ENCODE results near the gene CYP39A1. TPM values are rescaled to one million over a fixed set of nuclear protein-coding genes. Genes with fewer than 3 reads are reported as not detected.

Gene CYP39A1
- total RNA-seq, 1 experiment from 2014 or later = 9.1 TPM

DNA sequence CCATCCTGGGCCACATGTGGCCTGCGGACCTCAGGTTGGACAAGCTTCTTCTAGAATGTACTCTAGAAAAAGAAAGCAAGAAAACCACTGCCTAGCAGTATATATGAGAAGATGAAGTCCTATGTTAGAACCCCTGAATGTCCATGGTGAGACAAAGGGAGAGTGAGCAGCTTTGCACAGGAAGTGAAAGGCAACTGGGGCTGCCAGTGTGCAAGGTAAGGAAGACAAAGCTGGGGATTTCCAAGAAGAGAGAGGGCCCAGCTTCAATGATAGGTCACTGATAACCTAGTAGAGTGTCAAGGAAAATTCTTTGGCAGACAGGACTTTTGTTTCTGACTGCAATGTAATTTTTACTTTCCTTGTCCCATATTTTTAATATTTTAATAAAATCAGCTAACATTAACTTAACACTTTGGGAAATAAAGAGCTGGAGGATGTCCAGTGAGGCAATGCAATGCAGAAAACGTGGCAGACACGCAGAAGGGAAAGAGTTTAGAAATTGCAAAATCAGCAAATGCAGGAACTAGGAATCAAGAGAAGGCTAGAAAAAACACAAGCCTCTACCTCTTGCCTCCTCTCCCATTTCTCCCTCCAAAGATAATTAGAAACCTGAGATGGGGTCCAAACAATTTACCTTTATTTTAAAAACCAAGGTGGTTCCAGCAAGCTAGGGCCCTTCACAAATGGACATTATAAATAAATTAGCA lies 47.4 kb downstream of the CYP39A1 start:
- DNase-seq (ENCODE audit: extremely low read depth, low read depth) = no peak

DNA sequence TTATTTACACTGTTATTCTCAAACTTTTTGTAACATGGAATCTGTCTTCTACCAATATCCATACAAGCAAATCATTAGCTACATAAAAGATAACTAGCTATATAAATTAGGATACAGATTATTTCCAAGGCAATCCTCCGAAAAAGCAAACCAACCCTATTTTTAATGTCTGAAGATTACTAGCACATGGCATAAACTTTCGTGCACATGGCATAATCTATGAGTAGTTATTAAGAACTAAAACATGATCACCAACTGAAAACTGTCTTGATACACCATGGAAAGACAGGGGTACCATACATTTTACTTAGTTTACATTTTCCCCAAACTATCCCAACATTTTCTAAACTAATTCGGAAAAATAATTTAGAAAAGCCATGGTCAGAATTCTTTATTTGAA lies 54.4 kb downstream of the CYP39A1 start:
- no peak for DNase-seq (ENCODE audit: extremely low read depth, low read depth)

DNA sequence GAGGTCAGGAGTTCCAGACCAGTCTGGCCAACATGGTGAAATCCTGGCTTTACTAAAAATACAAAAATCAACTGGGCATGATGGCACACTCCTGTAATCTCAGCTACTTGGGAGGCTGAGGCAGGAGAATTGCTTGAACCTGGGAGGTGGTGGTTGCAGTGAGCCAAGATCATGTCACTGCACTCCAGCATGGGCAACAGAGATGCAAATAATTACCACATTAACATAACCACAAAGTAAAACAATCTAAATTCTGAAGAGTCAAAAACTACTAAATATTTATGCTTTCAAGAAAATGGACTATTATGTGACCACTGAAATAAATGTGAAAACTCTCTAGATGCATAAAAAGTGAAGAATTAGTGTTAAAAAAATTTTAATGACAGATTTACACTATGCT lies 59.9 kb downstream of the CYP39A1 start:
- no peak for DNase-seq (ENCODE audit: extremely low read depth, low read depth)

DNA sequence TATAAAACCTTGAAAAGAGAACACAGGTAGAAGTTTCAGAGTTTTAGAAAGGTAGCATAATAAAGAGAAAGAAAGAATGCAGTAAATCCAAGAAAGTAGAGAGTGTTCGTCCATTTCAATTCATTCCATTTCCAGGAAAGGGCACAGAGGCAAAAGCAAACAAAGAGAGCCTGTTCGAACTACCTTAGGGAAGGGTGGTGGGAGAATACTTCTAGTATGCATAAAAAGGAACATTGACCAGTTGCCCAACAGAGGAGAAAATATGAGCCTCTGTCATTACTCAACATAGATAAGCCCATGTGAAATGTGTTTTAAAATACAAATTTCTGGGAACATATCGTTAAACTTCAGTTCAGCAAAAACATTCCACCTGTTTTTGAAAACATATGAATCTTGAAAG lies 60.6 kb downstream of the CYP39A1 start:
- no peak for DNase-seq (ENCODE audit: extremely low read depth, low read depth)

DNA sequence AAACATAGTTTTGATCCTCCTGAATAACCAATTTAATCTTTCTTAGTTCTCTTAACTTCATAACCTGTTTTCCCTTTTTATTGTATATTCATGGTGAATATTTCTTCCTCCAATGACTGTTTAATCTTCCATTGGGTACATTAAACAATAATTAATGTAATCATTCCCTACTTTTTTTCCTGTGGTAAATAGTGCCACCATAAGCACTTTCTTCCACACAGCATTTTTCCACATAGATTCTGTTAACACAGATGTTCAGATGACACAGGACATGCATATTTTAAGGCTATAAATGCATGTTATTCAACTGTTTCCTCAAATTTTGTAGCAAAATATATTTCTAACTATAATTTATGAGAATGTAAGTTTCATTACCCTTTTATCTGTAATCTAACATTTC lies 61.9 kb downstream of the CYP39A1 start:
- no peak for DNase-seq (ENCODE audit: extremely low read depth, low read depth)

DNA sequence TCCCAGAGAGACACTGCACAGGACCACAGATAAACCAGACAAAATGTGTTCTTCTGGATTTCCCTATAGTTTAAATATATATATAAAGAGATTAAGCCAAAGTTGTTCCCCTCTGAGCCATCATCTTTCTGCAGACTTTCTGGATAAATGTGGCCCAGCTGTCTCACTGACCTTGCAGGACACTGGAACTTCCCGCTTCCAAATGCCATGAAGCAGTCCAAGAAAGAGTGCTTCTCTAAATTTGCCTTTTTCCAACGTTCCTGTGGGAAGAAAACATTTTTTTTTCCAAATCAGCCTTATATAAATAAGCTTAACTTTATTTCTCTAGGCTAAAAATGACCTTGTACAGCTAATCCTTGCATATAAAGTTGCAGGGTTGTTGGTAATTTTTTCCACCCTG lies 65.7 kb downstream of the CYP39A1 start:
- no peak for DNase-seq (ENCODE audit: extremely low read depth, low read depth)

DNA sequence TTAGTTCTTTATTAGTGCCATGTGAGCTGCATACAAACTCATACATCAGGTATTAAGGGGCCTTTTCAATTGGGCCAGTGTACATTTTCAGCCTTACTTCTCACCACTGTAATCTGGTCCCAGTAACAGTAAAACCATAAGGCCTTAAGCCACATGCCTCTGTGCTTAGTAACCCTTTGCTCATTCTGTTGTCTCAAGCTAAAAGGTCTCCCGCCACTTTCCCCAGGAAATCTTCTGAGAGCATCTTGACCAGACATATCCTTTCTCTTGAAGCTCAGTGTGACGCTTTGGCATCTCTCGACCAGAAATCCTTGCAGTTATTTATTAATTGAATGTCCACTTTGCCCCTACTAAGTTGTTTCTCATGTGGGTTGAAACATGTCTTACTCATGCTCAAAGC lies 68.0 kb downstream of the CYP39A1 start:
- no peak for DNase-seq (ENCODE audit: extremely low read depth, low read depth)

DNA sequence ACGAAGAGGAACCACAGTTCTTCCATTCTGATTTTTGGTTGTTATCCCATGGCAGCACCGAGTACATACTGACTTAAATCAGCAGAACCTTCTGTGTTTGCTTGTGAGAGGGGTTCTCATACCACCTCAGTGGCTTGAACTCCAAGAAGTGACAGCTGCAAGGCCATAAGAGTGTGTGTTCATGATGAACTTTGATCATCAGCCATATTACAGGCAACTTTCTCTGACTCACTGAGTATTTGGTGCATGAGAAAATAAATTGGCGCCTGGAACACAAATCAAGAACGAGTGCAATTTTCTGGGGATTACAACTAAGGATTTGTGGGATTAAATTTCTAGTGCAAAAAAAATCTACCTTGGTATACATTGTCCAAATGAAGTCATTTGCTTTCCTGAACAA lies 68.9 kb downstream of the CYP39A1 start:
- no peak for DNase-seq (ENCODE audit: extremely low read depth, low read depth)

DNA sequence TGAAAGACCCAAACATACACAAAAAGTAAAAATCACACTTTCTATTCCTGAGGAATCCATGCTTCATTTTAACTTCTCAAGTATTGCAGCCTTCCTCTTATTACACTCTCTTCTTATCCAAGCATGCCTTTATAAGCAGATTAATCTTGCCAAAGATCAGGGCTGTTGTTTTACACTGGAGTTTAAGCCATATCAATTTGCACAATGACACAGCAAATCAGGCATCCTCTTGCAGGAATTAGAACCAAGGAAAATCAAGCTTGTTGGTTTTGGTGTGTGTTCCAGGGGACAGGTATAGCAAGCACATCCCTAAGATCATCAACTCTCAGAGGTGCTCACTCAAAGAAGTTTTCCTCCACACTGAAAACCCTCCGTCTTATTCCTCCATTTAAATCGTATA lies 69.5 kb downstream of the CYP39A1 start:
- DNase-seq (ENCODE audit: extremely low read depth, low read depth) = no peak

DNA sequence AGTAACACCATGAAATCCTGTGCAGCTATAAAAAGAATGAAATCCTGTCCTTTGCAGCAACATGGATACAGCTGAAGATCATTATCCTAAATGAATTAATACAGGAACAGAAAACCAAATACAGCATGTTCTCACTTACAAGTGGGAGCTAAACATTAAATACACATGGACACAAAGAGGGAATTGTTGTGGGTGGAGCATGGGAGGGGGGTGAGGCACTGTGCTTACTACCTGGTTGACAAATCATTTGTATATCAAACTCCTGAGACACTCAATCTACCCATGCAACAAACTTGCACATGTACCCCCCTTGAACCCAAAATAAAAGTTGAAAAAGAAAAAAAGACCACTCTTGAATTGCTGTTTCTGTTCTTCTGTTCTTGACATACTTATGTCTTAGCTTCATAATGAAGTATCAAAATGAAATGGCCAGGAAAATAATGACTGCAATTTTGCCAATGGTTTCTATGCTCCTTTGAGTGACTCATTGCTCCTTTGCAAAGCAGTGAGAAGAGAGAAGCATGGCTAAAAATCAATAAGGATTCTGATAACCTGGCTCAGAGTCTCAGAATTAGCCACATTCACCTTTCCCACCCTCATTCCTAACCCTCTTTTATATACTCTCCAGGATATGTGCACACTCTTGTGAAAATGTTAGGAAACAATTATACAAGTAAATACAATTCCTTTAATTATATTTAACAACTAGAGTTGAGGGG lies 71.0 kb downstream of the CYP39A1 start:
- no peak for DNase-seq (ENCODE audit: extremely low read depth, low read depth)

DNA sequence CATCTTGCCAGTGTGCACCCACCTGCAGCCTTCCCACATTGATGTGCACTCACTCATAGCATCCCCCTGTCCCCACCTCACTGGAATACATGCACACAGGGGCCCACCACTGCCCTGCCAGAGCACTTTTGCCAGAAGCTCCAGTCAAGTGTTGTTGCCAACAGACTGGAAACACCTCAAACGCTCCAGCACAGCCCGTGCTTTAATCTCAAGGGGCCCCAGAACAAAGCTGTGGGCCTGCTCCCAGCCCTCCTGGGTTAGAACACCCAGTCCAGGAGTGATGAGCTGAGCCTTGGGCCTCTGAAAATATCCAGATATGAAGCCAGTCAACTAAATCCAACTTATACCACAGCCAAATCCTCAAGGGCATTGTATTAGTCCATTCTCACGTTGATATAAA lies 77.1 kb downstream of the CYP39A1 start:
- DNase-seq (ENCODE audit: extremely low read depth, low read depth) = no peak

DNA sequence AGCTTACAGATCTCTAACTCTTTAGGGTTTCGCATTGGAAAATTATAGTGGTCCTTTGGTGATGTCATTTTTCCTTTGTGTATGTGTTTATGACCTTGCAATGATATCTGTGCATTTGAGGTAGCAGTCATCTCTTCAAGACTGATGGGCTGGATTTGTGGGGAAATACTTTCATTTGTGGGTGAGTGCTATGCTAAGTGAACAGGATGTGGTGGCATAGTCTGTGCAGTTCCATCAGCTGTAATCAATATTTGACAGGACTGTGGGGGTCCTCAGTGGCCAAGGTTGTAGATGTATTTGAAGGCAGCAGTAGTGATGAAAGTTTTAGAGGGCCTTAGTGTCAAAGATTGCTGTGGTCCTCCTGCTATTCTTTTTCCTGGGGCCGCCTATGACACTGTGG lies 79.5 kb downstream of the CYP39A1 start:
- no peak for DNase-seq (ENCODE audit: extremely low read depth, low read depth)

DNA sequence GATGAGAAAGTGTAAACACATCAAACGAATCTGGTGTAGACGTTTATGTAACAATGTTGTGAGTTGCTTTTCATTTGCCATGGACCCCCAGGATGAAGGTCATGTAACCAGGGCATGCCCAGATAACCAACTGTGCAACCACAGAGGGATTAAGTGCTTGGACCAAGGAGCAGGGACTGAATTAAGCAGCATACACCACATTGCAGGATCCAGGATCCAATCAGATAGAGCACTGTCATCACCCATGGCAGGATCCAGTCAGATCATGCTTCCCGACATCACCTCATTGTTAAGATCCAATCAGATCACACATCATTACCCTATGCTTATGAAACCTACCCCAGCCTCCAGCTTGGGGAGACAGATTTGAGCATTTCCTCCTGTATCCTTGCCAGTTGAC lies 87.1 kb downstream of the CYP39A1 start:
- DNase-seq (ENCODE audit: extremely low read depth, low read depth) = no peak

DNA sequence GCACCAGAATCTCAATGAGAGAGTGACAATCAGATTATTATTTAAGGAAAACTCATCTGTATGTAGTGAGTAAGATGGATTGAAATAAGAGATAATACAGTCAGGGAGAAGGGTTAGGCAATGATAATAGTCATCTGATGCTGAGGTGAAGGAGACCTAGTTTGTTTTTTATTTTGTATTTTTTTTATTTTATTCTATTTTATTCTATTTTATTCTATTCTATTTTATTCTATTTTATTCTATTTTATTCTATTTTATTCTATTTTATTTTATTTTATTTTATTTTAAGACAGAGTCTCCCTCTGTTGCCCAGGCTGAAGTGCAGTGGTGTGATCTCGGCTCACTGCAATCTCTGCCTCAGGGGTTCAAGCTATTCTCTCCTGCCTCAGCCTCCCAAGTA lies 88.7 kb downstream of the CYP39A1 start:
- DNase-seq (ENCODE audit: extremely low read depth, low read depth) = no peak

DNA sequence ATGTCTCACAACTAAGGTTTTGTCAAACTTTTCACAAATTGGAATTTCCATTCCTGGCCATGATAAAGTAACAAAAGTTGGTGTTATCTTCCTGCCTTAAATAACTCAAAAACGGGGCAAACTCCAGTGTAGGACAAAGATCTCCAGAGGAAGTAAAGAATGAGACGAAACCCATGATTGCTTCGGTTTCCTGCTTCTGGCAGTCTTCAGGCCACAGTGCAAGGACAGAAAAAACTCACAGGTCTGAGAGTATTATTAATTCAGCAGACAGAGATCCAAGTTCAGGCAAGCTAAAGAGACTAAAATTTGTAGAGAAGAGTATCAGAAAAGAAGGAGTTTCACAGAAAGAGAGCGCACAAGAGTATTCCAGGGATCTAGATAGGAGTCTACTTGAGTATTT lies 96.6 kb downstream of the CYP39A1 start:
- no peak for DNase-seq (ENCODE audit: extremely low read depth, low read depth)

DNA sequence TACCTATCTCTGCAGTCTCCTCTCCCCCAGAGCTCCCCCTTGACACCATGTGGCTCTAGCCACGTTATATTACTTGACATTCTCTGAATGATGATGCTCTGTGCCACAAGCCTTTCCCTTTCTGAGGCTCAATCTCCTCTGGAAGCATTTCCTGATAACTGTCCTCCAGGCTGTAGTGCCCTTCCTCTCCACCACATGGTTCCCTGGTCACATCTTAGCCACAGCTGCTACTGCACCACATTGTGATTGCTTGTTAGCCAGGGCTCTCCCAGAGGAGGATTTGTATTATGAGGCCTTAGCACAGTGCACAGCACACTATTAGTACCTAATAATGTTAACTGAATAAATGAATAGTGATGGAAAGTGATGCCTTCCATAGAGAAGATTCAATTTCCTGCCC lies 97.5 kb downstream of the CYP39A1 start:
- no peak for DNase-seq (ENCODE audit: extremely low read depth, low read depth)

DNA sequence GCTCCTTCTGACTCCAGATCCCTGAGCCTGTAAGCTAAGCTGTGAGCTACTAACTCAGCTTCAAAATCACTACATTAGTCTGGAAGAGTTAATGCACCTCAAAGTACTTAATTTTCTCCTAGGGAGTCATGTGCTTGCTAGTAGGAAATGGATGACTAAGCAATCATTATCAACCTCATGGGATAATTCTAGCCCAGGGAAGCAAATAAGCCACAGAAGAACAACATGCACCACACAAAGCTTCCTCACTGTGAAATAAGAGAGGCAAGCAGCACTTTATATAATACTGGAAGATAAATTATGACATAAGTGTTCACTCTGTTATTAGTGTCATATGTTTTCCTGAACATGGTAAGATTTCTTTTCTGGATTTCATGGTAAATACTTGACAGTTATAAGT lies 103.5 kb downstream of the CYP39A1 start:
- no peak for DNase-seq (ENCODE audit: extremely low read depth, low read depth)

DNA sequence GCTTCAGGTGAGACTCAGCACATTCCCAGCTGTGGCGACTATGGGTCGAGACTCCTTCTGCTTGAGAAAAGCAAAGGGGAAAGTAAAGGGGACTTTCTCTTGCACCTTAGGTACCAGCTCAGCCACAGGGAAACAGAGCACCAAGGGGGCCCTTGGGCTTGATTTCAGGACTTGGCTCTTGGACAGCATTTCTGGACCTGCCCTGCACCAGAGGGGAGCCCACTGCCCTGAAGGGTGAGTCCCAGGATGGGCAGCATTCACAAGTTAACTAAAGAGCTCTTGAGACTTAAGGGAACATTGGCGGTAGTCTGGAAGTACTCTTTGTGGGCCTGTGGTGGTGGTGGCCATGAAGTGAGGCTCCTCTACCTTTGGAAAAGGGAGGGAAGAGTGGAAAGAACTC lies 111.1 kb downstream of the CYP39A1 start:
- no peak for DNase-seq (ENCODE audit: extremely low read depth, low read depth)

DNA sequence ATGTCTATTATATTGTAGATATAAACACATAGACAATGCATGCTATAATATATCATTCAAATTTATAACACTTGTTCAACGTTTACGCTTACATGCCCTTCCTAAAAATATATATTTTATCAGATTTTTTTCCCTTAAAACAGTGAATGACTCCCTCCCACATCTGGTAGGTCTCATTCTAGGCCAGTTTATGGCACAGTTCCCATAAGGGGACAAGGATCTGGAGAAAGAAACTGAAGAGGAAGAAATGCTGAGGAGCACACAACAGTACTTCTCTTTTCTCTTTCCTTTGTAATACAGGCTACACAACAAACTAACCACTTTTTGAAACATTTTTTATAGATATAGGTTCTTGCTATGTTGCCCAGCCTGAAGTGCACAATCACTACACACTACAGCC lies 112.8 kb downstream of the CYP39A1 start:
- no peak for DNase-seq (ENCODE audit: extremely low read depth, low read depth)

DNA sequence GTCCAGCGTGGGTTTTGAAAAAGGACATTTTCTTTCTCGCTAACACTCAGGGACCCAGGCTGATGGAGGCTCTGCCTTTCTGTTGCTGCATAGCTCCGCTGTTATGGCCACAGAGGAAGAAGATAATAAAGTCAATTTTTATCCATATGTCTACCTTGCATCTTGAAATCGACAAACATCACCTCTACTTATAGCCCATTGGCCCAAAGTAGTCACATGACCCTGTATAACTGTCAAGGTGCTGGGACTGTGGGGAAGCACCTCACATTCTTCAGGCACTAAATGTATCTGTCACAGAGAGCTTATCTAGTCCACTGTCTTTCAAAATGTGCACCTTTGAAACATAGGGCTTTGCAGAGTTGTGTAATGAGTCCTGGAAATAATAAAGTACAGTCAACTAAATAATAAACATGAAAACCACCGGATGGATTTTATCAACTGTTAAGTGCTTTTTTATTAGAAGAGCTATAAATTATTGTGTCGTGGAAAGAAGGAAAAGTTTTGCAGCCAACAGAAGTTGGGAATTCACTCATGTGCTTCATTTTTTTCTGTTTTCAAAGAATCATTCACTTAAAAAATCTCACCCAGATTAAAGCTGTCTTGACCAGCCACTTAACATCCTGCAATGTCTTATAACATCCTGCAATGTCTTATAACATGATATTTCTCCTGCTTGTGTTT lies 113.7 kb downstream of the CYP39A1 start:
- DNase-seq (ENCODE audit: extremely low read depth, low read depth) = no peak

DNA sequence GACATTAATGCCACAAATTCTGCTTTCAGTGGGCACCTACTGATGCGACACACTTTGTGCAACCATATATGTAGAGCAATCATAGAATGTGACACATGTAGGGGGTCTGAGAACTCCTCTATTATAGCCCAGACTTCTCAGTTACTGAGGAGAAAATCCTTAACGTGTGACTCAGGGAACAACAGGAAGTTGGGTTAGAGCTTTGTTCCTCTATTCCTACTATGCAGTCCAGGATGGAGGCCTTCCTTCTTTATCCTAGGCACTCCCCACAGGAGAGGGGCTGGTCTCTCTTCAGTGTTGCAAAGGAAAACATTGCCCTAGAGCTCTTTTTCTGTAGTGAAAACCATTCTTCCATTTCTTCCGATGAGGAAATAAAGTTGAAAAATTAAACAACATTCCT lies 121.7 kb downstream of the CYP39A1 start:
- DNase-seq (ENCODE audit: extremely low read depth, low read depth) = no peak
